OCI-LY3 (cell line): ENCODE data around the gene SGCG.

Source experiments
- H2AFZ ChIP-seq: fragments of 200-600, 300-600 bp; shearing (Covaris generic); 2 replicates; pipeline ENCODE4 v1.6.0; 2014; ENCODE audit warnings: antibody characterized with exemption, low read depth, low read length
- H3K27ac ChIP-seq: fragments of 200-600, 300-600 bp; sonication (generic); 2 replicates; pipeline ENCODE4 v1.5.1; 2014; ENCODE audit warnings: mild to moderate bottlenecking, low read length, moderate library complexity, mixed read lengths
- H3K27me3 ChIP-seq: fragments of 200-600, 300-600 bp; sonication (generic); 2 replicates; pipeline ENCODE4 v1.6.1; 2014; ENCODE audit warnings: low read depth, low read length, mixed read lengths
- H3K36me3 ChIP-seq: fragments of 200-600, 300-600 bp; sonication (generic); replicated peaks from 2 replicates; pipeline ENCODE3; 2014; ENCODE audit warnings: low read depth, low read length, mixed read lengths
- H3K4me1 ChIP-seq: fragments of 300-600, 200-600 bp; sonication (generic); 2 replicates; pipeline ENCODE4 v1.6.1; 2014; ENCODE audit warnings: low read length, mixed read lengths
- H3K4me2 ChIP-seq: fragments of 200-600, 300-600 bp; sonication (generic); 2 replicates; pipeline ENCODE4 v1.6.1; 2014; ENCODE audit warnings: low read length, mixed read lengths
- H3K4me3 ChIP-seq: fragments of 300-600, 200-600 bp; sonication (generic); 2 replicates; pipeline ENCODE4 v1.5.1; 2014; ENCODE audit warnings: antibody characterized with exemption, mild to moderate bottlenecking, low read length, moderate library complexity
- H3K79me2 ChIP-seq: fragments of 300-600, 200-600 bp; shearing (Covaris generic); 2 replicates; pipeline ENCODE4 v1.6.1; 2014; ENCODE audit warnings: mild to moderate bottlenecking, low read length, mixed read lengths
- H3K9ac ChIP-seq: fragments of 300-600, 200-600 bp; shearing (Covaris generic); 2 replicates; pipeline ENCODE4 v1.6.0; 2014; ENCODE audit warnings: mild to moderate bottlenecking, low read length, moderate library complexity
- H3K9me3 ChIP-seq: fragments of 200-600, 300-600 bp; shearing (Covaris generic); 2 replicates; pipeline ENCODE4 v1.6.1; 2014; ENCODE audit warnings: low read length, mixed read lengths; ENCODE audit not compliant: insufficient read depth
- H4K20me1 ChIP-seq: fragments of 200-600, 300-600 bp; sonication (generic); 2 replicates; pipeline ENCODE4 v1.6.1; 2016; ENCODE audit warnings: low read length, mixed read lengths; ENCODE audit not compliant: insufficient read depth
- EZH2phosphoT487 ChIP-seq: fragments of 200-600 bp; shearing (Covaris generic); IDR thresholded peaks from 2 replicates; pipeline ENCODE4 v1.6.1; 2018; ENCODE audit warnings: antibody characterized with exemption, mixed run types, low read depth
- TF ChIP-seq, protein P1 (sequence below): fragments of 200-600, 300-600 bp; sonication (generic); IDR thresholded peaks from 2 replicates; pipeline ENCODE4 v1.5.1; 2014; ENCODE audit warnings: antibody characterized with exemption, low read length, low read depth

The SGCG gene

DNA sequence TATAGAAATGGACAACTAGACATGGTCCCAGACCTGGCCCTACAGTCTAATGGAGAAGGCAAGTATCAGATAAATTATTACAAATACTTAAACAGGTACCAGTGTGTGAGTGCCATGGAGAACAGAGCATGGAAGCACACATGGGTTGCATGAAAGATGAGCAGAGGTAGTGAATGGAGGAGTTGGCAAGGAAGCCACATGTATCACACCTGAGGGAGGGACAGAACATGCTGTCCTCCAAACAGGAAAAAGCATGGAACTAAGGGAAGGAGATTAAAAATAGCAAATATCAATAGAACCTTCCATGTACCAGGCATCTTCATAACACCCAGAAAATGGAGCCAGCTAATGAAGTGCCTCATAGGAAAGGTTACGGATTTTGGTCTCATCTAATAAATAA is 166.8 kb downstream of the SGCG start:
- Histone ChIP-seq H3K79me2 (peaks cover 16% of the 10 kb centered on the region), H3K27me3 (no peaks in the 10 kb centered on the region), H3K36me3 (peaks cover 60% of the 10 kb centered on the region), H3K9me3 (no peaks in the 10 kb centered on the region), H4K20me1 (no peaks in the 10 kb centered on the region), H3K4me3 (no peak overlapping the region), H3K9ac (no peak overlapping the region), H2AFZ (no peak overlapping the region), H3K4me1 (peaks cover 1% of the 10 kb centered on the region; the same call in 1 of the 2 replicates), H3K27ac (no peak overlapping the region), H3K4me2 (no peak overlapping the region)
- TF ChIP-seq EZH2phosphoT487 = no peak
- TF ChIP-seq, protein P1, sequence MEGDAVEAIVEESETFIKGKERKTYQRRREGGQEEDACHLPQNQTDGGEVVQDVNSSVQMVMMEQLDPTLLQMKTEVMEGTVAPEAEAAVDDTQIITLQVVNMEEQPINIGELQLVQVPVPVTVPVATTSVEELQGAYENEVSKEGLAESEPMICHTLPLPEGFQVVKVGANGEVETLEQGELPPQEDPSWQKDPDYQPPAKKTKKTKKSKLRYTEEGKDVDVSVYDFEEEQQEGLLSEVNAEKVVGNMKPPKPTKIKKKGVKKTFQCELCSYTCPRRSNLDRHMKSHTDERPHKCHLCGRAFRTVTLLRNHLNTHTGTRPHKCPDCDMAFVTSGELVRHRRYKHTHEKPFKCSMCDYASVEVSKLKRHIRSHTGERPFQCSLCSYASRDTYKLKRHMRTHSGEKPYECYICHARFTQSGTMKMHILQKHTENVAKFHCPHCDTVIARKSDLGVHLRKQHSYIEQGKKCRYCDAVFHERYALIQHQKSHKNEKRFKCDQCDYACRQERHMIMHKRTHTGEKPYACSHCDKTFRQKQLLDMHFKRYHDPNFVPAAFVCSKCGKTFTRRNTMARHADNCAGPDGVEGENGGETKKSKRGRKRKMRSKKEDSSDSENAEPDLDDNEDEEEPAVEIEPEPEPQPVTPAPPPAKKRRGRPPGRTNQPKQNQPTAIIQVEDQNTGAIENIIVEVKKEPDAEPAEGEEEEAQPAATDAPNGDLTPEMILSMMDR = no peak

DNA sequence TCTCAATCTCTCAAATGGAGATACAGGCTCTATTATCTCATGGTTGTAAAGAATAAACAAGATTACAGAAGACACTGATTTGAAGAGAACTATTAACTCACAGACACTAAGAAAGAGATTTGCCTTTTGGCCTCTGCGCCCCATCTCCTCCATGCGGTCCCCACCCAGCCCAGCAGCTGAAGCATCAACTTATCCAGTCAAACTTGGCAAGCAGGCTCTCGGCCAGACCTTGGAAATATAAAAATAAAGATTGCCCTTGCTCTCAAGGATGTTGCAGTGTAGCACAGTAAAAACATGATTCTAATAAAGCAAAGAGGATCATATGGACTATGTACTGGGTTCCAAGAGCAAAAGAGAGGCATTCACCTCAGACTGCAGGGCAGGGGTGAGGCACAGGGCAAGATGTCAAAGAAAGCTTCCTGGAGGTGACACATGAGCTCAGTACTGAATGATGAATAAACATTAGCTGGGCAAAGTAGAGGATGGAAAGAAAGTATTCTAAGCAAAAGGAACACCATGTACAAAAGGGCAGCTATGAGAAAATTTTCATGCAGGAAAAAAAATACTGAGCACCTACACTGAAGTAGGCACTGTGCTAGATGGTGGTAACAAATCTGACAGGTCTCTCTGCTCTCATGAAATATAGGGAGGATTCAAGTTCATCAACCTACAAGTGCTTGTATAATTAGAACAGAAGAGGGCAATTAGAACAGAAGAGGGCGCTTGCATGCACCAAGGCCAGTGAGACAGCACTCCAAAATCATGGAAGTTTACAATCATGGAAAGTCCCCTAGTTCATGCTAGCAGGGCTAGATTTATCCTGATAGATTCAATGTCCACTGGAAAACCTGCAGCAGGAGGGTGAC is 167.7 kb downstream of the SGCG start:
- Histone ChIP-seq H3K4me3 (no peak overlapping the region), H2AFZ (no peak overlapping the region), H3K4me1 (peaks cover 4% of the 10 kb centered on the region; the same call in 1 of the 2 replicates), H3K4me2 (no peak overlapping the region), H3K9ac (no peak overlapping the region), H3K27ac (no peak overlapping the region), H3K36me3 (peaks cover 66% of the 10 kb centered on the region), H3K27me3 (no peaks in the 10 kb centered on the region), H3K9me3 (no peaks in the 10 kb centered on the region), H3K79me2 (peaks cover 19% of the 10 kb centered on the region), H4K20me1 (no peaks in the 10 kb centered on the region)
- TF ChIP-seq, protein P1 = peak; percentile 22; the same call in 1 of the 2 replicates
- no peak for TF ChIP-seq EZH2phosphoT487

DNA sequence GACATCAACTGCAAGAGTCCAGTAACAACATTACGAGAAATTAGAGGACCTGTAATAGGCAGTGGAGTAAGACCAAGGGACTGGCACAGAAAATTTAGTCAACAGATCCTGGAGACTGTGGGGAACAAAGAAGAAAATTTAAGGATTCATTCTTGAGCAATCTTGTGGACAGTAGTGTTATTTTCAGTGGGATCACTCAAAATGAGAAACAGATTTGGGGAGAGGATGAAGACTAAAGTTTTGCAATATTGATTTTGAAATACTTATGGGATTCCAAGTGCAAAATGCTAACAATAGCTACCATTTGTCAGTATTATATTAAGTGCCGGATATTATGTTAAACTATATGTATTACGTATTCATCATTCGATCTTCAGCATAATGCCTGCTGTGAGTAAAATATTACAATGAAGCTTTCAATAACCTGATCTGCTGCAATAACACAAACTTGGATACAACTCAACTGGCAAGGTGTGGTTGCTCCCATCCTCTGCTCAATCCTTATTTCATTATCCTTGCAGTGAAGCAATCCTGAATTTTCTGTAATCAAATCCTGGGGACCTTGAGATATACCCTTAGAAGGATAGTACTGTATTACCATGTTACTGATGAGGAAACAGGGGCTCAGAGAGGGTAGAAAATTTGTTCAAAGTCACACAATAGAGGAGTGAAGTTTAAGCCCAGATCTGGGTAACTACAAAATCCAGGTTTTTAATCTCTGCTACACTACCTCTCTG is 168.6 kb downstream of the SGCG start:
- Histone ChIP-seq H3K4me1 (peaks cover 4% of the 10 kb centered on the region; the same call in 1 of the 2 replicates), H3K27me3 (no peaks in the 10 kb centered on the region), H3K36me3 (peaks cover 63% of the 10 kb centered on the region), H3K9me3 (no peaks in the 10 kb centered on the region), H2AFZ (no peak overlapping the region), H3K4me3 (no peak overlapping the region), H3K4me2 (no peak overlapping the region), H3K9ac (no peak overlapping the region), H3K79me2 (peaks cover 17% of the 10 kb centered on the region), H4K20me1 (no peaks in the 10 kb centered on the region), H3K27ac (no peak overlapping the region)
- TF ChIP-seq, protein P1 = no peak
- no peak for TF ChIP-seq EZH2phosphoT487

DNA sequence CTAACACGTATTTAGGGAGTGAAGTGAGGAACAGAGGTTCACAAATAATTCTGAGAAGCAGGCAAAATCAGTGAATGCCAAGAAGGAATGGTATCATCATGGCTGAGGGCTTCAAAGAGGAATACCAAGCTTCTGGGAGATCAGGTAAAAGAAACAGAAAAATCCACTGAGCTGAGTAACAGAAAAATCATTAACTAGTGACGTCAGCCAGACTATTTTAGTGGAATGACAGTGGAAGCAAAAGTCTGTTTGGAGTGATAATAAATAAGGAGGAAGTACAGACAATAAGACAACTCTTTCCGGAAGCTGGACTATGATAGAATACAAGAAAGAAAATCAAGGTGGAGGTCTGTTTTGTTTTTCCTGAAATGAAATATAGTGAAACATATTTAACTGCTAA is 169.2 kb downstream of the SGCG start:
- H2AFZ ChIP-seq = no peak overlapping the region
- TF ChIP-seq, protein P1 = no peak
- TF ChIP-seq EZH2phosphoT487 = no peak
- H3K4me1 ChIP-seq = peaks cover 4% of the 10 kb centered on the region; the same call in 1 of the 2 replicates
- no peaks in the 10 kb centered on the region for H3K27me3 ChIP-seq
- no peaks in the 10 kb centered on the region for H3K9me3 ChIP-seq
- H3K4me3 ChIP-seq = no peak overlapping the region
- peaks cover 17% of the 10 kb centered on the region for H3K79me2 ChIP-seq
- H3K9ac ChIP-seq = no peak overlapping the region
- H3K27ac ChIP-seq = no peak overlapping the region
- peaks cover 67% of the 10 kb centered on the region for H3K36me3 ChIP-seq
- no peaks in the 10 kb centered on the region for H4K20me1 ChIP-seq
- no peak overlapping the region for H3K4me2 ChIP-seq
